Measurements from ENCODE around the gene TCP11L2. TPM values are rescaled to one million over a fixed set of nuclear protein-coding genes. Genes with fewer than 3 reads are reported as not detected.

Gene TCP11L2
- total RNA-seq, 1 experiment from 2014 or later: 6.1 TPM

DNA sequence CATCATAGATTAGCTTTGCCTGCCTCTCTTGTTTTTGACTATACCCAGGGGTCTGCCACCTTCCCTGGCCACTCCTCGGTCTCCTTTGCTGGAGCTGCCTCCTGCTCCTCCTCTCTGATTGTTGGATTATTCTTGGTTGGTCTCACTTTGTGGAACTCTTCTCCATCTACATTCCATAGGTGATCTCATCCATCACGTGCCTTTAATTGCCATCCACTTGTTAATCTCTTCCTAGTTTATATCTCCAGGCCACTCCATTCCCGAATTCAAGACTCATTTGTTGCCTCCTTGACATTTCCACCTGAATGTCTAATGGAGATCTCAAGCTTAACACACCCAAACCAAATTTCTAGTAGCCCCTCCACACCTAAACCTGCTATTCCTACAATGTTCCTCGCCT is 60.4 kb downstream of the TCP11L2 start:
- Histone ChIP-seq H2BK15ac (ENCODE audit: low read depth, low read length) (no peak overlapping the region), H2BK12ac (ENCODE audit: insufficient read length, low read depth, low read length) (no peak overlapping the region), H3K23ac (ENCODE audit: insufficient read length, low read depth, low read length) (no peak overlapping the region), H4K8ac (replicated peaks; ENCODE audit: insufficient read length, low read depth, low read length) (no peak overlapping the region), H2BK5ac (ENCODE audit: insufficient read length, low read length) (no peak overlapping the region), H3K23me2 (ENCODE audit: insufficient read length, low read depth, low read length, poor library complexity, severe bottlenecking) (peaks cover 2% of the 10 kb centered on the region), H3K56ac (ENCODE audit: insufficient read length, low read depth, low read length) (no peak overlapping the region), H3K79me2 (ENCODE audit: insufficient read depth, low read length) (no peaks in the 10 kb centered on the region), H2AFZ (ENCODE audit: low read length) (no peak overlapping the region), H2BK120ac (ENCODE audit: low read depth, low read length, poor library complexity, severe bottlenecking) (no peak overlapping the region), H3K4me2 (ENCODE audit: insufficient read depth, insufficient read length, low read length) (no peak overlapping the region), H2BK20ac (ENCODE audit: low read depth, low read length, poor library complexity, severe bottlenecking) (no peak overlapping the region), H4K91ac (ENCODE audit: insufficient read length, low read depth, low read length) (no peak overlapping the region), H3K79me1 (ENCODE audit: insufficient read depth, low read depth, low read length, poor library complexity, severe bottlenecking) (no peaks in the 10 kb centered on the region), H3K4ac (ENCODE audit: low read depth, low read length) (no peak overlapping the region), H4K5ac (ENCODE audit: insufficient read length, low read depth, low read length) (no peak overlapping the region), H3T11ph (ENCODE audit: low read length) (no peak overlapping the region), H3K14ac (ENCODE audit: insufficient read depth, low read length) (no peak overlapping the region), H3K4me1 (ENCODE audit: insufficient read depth, low read length) (no peaks in the 10 kb centered on the region), H3K18ac (ENCODE audit: insufficient read length, low read depth, low read length) (no peak overlapping the region), H4K20me1 (ENCODE audit: control insufficient read depth, insufficient read depth, insufficient read length) (no peaks in the 10 kb centered on the region), H3K27me3 (ENCODE audit: insufficient read depth, low read length) (no peaks in the 10 kb centered on the region), H3K27ac (ENCODE audit: insufficient read length, low read depth, low read length) (no peak overlapping the region), H2AK5ac (ENCODE audit: insufficient read length, low read length) (no peak overlapping the region), H3K9me3 (ENCODE audit: control insufficient read depth, low read depth, low read length) (no peaks in the 10 kb centered on the region), H3K9ac (ENCODE audit: extremely low read depth, insufficient read length, low read length) (no peak overlapping the region)
- no peaks in the 10 kb centered on the region for H3K9me3 Mint-ChIP-seq
- WGBS (ENCODE audit: extremely low coverage, insufficient read length, low lambda C conversion rate): no CpG with 5 or more reads among the region's 4 CpGs
- H3K4me1 Mint-ChIP-seq: peaks cover 5 to 7% of the 10 kb centered on the region in 2 experiments; a peak in 3 of 4 replicates
- no peaks in the 10 kb centered on the region for H3K27me3 Mint-ChIP-seq (ENCODE audit: low read depth)
- H3K36me3 Mint-ChIP-seq (ENCODE audit: insufficient read depth in 1 of 3, low read depth in 3 of 3): peaks cover 0 to 3% (median 0%) of the 10 kb centered on the region in 3 experiments; a peak in 2 of 7 replicates
- no peak for TF ChIP-seq CTCF (conservative IDR thresholded peaks at IDR 0.05)
- DNase-seq: no peak
- no peak overlapping the region for H3K27ac Mint-ChIP-seq
- H3K4me3 Mint-ChIP-seq: no peak overlapping the region
